GM18520 (cell line): ENCODE measurements around the gene SERINC3.

ENCODE experiments used
- ATAC-seq: cut with Tn5 transposase; IDR thresholded peaks from one replicate; pipeline ENCODE4 v1.9.1; 2021; ENCODE audit not compliant: unreplicated experiment

The SERINC3 gene

DNA sequence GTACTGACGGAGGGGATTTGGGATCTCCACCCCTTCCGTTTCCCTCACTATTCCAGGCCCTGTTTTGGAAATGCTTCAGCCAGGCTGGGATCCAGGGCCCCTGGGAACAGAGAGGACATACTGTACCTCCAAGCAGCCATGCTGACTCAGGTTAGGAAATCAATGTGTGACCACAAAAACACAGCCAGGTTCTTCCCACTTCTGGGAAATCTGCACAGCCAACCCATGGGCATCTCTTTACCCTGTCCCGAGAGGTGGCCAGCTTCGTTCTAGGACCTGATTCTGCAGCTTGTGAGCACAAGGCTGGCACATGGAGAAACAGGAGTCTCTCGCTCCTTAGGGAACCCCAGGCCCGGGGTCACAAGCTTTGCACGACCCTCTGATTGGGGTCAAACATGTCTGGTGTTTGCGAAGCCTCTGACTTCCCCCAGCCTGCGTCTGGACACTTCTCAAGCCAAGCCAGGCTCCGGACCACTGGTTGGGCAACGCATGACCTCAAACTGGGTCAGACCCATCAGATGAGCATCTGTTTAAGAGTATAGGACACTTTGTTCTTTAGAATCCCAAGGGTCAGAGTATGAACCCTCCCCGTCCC lies 54.5 kb downstream of the SERINC3 start:
- no peak for ATAC-seq

DNA sequence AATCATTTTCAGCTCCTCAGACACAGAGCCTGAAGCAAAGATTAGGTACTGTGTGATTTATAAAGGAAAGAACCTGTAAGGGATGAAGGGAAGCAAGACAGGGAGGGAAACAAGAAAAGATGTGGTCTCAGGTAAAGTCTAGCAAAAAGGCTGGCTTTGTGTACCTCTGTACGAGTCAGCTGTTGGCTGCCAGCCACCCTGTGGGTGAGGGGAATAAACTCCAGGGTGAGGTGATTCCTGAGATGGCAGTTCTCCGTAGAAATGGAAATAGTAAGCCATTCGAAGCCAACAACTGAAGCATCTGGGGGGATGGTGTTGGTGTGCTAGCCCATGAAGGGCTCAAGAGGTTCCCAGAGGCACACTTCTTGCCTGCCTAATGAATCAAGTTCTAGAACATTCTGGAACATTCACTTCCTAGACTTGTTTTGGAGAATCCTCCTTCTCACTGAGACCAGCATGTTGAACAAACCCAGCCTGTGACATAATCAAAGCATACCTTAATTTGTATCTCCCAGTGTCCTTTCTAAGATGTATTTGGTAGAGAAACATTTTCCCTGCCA lies 56.8 kb downstream of the SERINC3 start:
- ATAC-seq = no peak

DNA sequence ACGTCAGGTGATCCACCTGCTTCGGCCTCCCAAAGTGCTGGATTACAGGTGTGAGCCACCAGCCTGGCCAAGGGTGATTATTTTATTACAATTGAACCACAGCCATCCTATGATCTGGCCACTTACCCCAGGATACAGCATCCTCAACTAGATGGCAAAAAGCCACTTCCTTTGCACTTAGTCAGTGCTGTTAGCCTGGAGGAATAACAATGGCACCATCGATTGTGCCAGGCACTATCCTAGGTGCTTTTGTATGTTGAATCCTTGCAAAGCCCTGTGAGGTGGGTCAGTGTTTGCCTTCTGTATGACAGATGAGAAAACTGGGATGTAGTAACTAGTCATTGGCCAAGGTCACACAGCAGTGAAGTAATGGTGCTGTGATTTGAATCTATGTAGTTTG lies 57.4 kb downstream of the SERINC3 start:
- no peak for ATAC-seq

DNA sequence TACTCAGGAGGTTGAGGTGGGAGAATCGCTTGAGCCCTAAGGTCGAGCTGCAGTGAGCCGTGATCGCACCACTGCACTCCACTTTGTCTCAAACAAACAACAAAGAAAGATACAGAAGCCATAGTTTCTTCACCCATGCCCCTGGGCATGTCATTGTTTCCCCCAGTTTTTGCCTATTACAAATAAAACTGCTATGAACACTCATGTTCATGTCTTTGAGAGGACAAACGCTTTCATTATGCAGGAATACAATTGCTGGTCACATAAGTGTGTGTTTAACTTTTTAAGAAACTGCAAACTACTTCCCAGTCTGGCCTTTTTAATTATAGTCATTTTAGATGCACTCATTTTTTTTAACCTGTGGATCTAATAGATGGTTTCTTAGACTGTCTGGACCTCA lies 58.4 kb downstream of the SERINC3 start:
- ATAC-seq = no peak

DNA sequence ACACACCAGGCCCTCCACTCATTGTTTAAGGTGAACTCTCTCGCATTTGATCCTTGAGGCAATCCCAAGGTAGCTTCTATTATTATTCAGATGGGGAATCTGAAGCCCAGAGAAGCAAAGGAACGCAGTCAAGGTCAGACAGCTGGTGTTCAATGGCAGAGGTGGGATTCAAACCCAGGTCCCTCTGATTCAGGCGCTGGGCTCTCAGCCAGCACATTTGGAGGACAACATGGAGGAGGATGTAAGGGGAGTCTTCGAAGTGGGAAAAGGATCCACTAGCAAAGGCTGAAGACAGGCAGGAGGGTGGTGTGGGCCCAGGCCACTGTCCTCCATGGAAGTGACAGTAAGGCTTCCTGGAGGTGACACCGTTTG lies 60.1 kb downstream of the SERINC3 start:
- ATAC-seq = no peak

DNA sequence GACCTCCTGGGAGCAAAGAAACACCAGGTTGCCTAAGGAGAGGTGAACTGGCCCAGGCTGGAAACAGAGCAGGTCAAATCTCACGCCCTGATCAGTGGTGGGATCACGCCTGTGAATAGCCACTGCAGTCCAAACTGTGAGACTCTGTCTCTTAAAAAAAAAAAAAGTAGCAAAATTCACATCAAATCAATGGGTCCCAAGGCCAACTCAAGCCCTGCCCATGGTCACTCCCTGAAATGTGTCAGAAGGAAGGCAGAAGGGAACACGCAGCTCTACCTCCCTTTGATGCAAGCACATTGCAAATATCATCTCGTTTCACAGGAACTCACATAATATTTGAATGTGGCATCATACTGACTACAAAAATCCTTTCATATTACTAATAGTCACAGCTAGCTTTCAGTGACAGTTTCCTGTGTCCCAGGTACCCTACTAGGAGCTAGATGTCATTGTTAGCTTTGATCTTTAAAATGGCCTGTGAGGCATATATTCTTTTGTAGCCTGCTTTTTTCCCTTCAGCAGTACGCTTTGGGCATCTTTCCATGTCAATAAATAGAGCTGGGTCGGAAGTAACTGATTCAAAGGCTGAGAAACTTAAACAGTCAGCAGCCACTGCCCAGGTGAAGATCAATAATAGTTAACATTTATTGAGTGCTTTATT lies 60.6 kb downstream of the SERINC3 start:
- no peak for ATAC-seq

DNA sequence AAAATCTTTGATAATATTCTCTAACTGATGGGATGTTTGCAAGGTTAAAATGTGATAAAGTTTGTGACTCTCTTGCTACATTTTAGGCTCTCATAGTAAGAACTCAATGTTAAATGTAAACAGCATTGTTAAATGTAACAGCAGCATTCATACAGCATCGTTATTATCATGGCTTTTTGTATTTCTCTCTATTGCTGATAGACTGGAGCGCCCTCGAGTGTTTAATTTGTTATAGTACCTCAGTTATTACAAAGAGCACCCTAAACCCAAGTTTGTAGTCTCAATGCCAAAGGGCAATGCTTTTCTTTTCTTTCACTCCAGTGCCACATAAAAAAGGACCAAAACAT lies 61.1 kb downstream of the SERINC3 start:
- ATAC-seq = no peak

DNA sequence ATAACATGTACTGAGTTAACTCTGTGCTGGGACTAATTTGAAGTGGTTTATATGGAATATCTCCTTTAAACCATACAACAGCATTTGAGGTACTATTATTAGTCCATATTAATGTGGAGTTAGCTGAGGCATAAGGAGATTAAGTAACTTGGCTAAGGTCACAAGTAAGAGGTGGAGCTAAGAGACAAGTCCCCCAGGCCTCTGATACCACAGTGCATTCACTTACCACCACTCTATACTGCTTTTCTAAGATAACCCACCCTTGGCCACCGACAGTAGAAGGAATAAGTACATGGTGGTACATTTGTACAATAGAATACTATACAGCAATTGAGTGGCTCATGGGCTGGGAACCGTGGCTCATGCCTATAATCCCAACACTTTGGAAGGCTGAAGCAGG lies 62.6 kb downstream of the SERINC3 start:
- no peak for ATAC-seq

DNA sequence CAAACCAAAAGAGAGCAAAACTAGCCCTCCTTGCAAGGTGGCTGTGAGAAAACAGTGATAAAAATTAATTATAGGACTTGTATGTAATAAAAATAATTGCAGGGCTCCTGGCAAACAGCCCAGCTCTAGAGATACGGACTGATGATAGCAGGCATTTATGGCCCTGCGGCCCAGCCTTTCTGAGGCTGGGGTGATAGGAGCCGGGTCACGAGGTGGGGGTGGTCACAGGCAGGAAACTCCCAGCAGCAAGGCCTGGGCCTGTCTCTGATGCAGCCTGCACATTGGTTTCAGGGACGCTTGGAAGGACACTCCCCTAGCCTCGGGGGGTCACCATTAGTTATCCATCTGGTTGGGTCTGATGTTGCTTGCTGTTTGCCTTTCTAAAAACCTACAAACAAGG lies 64.9 kb downstream of the SERINC3 start:
- no peak for ATAC-seq

DNA sequence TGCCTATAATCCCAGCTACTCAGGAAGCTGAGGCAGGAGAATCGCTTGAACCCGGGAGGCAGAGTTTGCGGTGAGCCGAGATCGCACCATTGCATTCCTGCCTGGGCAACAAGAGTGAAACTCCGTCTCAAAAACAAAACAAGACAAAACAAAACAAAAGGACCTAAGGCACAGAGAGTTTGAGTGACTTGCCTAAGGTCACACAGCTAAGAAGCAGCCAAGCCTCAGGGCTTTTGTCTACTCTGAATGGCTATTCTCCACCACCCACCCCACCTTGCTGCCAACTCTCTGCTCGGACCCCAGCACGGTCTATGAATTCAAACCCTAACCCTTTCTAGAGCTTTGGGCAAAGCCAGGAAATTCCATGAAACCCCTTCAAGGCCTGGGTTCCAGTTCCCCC lies 65.3 kb downstream of the SERINC3 start:
- ATAC-seq = no peak

DNA sequence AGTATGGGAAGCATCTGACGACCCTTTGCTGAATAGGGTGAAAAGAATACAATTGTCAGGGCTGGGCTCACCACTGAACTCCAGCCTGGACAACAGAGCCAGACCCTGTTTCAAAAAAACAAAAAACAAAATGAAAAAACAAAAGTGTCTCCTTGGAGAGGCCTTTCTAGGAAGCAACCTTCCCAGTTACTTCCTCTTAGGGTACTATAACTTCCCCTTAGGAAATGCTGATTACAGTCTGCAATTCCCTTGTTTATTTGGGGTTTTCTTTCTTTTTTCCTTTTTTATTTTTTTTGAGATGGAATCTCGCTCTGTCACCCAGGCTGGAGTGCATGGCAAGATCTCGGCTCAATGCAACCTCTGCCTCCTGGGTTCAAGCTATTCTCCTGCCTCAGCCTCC lies 66.7 kb downstream of the SERINC3 start:
- no peak for ATAC-seq

DNA sequence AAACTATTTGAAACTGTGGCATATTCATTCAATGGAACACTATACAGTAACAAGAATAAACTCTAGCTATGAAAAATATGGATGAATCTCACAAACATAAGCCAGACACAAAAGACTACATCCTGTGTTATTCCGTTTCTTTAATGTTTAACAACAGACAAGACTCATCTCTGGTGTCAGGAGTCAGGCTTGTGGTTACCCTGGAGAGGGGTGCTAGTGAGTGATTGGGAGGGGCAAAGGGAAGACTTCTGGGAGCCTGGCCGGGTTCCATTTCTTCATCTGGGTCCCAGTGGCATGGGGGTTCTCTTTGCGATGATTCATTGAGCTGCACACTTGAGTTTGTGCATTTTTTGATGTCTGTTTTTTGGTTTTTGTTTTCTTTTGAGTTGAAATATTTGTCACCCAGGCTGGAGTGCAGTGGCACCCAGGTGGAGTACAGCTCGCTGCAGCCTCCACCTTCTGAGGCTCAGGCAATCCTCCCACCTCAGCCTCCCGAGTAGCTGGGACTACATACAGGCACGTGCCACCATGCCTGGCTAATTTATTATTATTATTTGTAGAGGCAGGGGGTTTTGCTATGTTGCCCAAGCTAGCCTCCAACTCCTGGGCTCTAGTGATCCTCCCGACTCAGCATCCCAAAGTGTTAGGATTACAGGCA lies 67.4 kb downstream of the SERINC3 start:
- ATAC-seq = no peak

DNA sequence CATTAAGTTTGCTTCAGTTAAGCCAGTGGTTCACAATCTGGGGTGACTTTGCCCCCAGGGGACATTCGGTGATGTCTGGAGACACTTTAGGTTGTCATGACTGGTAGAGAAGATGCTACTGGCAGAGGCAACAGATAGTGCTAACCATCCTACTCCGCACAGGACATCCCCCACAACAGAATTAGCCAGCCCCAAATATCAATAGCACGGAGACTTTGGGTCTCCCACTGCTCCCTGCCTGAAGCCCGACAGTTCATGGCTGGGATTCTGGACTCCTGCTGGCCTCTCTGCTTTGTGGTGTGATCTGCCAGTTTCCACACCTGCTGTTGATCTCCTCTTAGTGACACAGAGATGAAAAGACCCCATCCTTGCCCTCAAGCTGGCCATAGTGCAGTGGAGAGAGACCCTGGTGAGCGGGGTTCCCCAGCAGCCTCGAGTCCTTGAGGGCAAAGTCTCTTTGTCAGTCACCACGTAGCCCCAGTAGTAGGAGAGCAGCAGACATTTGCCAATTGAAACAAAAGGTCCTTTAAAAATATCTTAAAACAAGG lies 70.9 kb downstream of the SERINC3 start:
- no peak for ATAC-seq

DNA sequence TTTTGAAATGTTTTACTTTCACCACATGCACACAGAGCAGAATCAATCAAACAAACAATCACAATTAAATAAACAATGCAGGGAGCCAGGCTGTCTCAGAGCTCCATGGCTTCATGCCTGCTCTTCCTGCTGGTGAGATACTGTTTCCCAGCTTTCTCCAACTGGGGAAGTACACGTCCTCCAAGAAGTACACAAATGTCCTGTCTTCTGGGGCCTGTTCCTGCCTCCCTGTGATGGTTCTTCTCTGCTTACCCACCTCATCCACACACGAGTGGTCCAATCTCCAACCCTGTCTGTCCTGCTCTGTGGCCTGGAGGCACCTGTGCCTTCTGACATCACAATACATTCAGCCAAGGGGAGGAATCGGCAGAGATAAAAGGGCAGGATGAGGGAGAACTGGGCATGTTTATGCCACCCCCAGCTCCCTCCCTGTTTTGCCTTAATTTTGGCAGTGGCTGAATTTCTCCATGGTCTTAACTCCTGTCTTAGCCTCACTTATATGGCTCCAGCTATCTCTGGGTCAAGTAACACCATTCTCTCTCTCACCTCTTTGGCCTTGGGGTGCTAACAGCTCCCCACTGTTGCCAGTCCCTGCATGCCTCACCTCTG lies 71.5 kb downstream of the SERINC3 start:
- no peak for ATAC-seq

DNA sequence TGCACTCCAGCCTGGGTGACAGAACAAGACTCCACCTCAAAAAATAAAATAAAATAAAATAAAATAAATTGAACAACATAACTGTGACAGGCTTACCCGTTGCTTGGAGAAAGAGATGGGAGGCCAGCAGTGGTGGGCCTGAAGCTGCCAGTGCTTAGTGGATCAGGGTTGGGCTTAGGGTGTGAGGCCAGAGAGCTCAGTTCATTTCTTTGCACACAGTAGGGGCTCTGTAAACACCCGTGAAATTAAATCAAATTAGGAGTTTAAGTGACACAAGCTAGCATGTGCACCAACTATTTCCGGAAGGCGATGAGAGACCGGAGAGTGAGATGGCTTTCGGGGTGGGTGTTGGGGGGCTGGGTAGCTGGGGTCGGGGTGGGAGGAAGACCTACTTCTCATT lies 72.0 kb downstream of the SERINC3 start:
- ATAC-seq = no peak

DNA sequence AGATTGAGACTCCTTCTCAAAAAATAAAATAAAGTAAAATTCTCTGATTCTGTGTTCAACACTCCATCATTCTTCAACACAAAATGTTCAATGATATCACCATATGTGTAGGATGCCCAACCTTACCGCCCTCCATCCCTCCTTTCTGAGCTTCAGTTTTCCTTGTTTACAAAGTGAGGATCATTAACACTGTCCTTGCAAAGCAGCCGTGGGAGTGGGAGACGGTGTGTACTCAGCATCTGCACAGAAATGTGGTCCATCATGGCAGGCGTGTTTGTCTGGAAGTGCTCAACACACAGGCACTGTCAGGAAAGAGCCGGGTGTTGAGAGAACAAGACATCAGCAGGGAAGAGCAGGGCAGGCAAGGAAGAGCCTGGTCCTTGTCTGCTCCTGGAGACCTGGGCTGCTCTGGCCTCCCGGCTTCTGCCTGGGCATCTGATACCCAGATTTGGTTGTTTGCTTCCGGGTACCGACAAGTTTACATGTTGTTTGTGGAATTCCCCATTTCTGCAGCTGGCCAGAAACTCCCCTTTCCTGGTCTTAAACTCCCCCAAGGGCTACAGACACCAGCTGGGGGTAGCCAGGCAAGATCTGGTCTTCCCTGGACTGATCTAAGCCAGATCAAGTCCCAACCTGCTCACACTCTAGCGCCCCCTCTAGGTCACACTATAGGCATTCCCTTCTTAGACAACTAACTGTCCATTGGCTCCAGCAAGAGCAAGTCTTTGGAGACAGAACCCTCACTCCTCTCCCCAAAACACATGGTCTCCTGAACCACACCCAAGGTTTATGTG lies 72.9 kb downstream of the SERINC3 start:
- ATAC-seq = no peak

DNA sequence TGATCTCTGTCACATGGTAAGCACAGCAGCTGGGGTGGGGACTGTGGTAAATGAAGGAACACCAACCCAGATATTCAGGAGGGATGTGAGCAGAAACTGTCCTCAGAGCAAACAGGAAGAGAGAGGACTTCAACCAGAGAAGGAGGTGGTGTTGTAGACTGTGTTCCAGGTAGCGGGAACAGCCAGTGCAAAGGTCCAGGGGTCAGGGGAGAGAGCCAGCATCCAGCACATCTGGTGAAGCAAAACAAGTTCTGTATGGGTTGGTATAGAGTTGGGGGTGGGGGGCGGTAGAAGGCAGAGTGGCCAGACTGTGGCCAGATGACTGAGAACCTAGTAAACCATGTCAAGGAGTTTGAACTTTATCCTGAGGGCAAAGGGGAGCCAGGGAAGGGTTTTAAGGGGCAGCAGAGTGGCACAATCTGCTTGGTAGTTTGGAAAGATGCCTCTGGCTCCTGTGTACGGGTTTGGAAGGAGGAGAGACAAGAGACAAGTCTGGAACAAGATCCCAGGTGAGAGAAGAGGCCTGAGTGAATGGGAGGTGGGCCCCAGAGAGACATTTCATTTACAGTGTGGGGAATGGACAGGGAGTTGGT lies 73.9 kb downstream of the SERINC3 start:
- no peak for ATAC-seq
